Thyroid gland (tissue), 4 donors: ENCODE data around the gene SLC25A22. TPM values are rescaled to one million over a fixed set of nuclear protein-coding genes. Genes with fewer than 3 reads are reported as not detected.

Experiments
- DNase-seq, 2 donors: peaks; one replicate each; pipeline ENCODE4 v3.0.0-alpha.2; 2019
- H3K27ac ChIP-seq, 3 donors: fragments of 200-600 bp; sonication (generic); 1 replicate in 2 of 3; 2 replicates in 1 of 3; pipeline ENCODE4 v1.5.1; 2016 to 2019; ENCODE audit warnings: mild to moderate bottlenecking in 1 of 3, moderate library complexity in 1 of 3
- H3K27me3 ChIP-seq: fragments of 200-600 bp; sonication (generic); one replicate; pipeline ENCODE4 v1.5.1; 2019
- H3K36me3 ChIP-seq, 2 donors: fragments of 200-600 bp; sonication (generic); one replicate each; pipeline ENCODE4 v1.5.1; 2016 to 2019
- H3K4me1 ChIP-seq, 2 donors: fragments of 200-600 bp; sonication (generic); one replicate each; pipeline ENCODE4 v1.5.1; 2017 to 2019
- H3K4me3 ChIP-seq, 3 donors: fragments of 200-600 bp; sonication (generic); replicated peaks in 1 of 3; 1 replicate in 2 of 3; 2 replicates in 1 of 3; pipeline ENCODE4 v1.5.1; 2016; ENCODE audit warnings: mild to moderate bottlenecking in 1 of 3
- H3K9me3 ChIP-seq: fragments of 200-600 bp; sonication (generic); one replicate; pipeline ENCODE4 v1.5.1; 2017
- POLR2A ChIP-seq, 2 donors: fragments of 450-650 bp; IDR thresholded peaks; one replicate each; pipeline ENCODE4 v1.6.1; 2017; ENCODE audit warnings: antibody characterized with exemption in 2 of 2, mild to moderate bottlenecking in 2 of 2, moderate library complexity in 1 of 2
- WGBS, 2 donors: methylation state at CpG; one replicate each; pipeline ENCODE4 v1.1.5; 2017; 5-methylcytosine and 5-hydroxymethylcytosine counted together
- intact Hi-C: fragments of 100-400 bp; cut with DNase I; formaldehyde crosslinking; loops from one replicate; pipeline ENCODE4 v1.15.1; 2023
- total RNA-seq, 4 donors: library from RNA; depleted of rRNA; stranded (reverse); fragments of >200 nt; gene quantifications; one replicate each; pipeline ENCODE4 v1.2.3, GENCODE V29; 2016
- TF ChIP-seq, protein P1 (sequence below), 6 experiments: fragments of 200-600 bp in 3 of 6; fragments of 450-650 bp in 3 of 6; sonication (generic) in 3 of 6; IDR thresholded peaks; one replicate each; pipeline ENCODE4 v1.5.1; 2016 to 2019; ENCODE audit warnings: antibody characterized with exemption in 6 of 6, mild to moderate bottlenecking in 2 of 6, inconsistent platforms in 1 of 6, moderate library complexity in 1 of 6

SLC25A22 gene
- total RNA-seq, 4 donors from 2014 or later, result 5.1 to 13.1 (median 7.8) TPM

DNA sequence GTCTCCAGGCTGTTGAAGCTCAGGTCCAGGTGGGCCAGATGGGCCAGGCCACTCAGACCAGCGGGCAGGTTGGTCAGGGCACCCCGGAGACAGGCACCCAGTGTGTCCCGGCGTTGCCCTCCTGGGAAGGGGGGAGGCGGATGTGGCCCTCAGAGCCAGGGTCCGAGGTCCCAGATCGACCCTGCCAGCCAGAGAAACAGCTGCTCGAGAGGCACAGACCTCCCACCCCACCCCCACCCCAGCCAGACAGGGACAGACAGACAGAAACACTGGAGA is 5.3 kb upstream of the SLC25A22 start:
- no peak for TF ChIP-seq POLR2A (IDR thresholded peaks at IDR 0.05)
- TF ChIP-seq, protein P1, sequence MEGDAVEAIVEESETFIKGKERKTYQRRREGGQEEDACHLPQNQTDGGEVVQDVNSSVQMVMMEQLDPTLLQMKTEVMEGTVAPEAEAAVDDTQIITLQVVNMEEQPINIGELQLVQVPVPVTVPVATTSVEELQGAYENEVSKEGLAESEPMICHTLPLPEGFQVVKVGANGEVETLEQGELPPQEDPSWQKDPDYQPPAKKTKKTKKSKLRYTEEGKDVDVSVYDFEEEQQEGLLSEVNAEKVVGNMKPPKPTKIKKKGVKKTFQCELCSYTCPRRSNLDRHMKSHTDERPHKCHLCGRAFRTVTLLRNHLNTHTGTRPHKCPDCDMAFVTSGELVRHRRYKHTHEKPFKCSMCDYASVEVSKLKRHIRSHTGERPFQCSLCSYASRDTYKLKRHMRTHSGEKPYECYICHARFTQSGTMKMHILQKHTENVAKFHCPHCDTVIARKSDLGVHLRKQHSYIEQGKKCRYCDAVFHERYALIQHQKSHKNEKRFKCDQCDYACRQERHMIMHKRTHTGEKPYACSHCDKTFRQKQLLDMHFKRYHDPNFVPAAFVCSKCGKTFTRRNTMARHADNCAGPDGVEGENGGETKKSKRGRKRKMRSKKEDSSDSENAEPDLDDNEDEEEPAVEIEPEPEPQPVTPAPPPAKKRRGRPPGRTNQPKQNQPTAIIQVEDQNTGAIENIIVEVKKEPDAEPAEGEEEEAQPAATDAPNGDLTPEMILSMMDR (IDR thresholded peaks at IDR 0.05), result no peak
- DNase-seq, result no peak
- Histone ChIP-seq H3K4me3 (no peak overlapping the region), H3K36me3 (no peaks in the 10 kb centered on the region), H3K27me3 (no peaks in the 10 kb centered on the region), H3K9me3 (no peaks in the 10 kb centered on the region), H3K27ac (no peak overlapping the region), H3K4me1 (peaks cover 18 to 22% of the 10 kb centered on the region in 2 donors)
- WGBS, 2 donors, result 87% methylated on average over 6 of the region's 8 CpGs; no CpG with 5 or more reads in 1 of the 2 donors
- intact Hi-C loops, result no loop called here

DNA sequence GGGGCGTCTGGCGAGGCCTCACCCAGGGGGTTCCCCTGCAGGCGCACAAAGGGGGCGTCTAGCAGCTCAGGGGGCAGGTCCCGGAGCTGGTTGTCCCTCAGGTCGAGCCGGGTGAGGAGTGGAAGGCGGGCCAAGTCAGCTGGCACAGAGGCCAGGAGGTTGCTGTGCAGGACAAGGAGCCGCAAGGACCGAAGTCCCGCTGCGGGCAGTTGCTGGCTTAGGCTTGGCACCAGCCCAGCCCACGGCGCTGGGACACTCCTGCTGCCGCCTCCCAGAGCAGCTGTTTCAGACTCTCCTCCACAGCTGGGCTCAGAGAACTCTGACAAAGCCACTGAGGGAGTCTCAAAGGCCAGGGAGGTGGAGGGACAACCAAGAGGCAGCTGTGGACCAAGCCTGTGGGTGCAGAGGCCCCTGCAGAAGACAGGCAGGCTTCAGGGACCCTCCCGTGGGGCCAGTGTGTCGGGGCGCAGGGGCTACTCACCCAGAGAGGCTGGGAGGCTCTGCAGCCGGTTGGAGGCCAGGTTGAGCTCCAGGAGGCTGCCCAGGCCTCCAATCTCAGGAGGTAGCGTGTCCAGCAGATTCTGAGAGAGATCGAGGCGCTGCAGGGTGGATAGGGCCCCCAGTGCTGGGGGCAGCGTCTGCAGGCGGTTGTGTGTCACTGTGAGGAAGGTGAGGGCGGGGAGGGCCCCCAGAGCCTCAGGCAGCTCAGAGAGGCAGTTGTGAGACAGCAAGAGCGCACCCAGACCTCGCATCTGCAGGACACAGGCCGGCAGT is 4.8 kb upstream of the SLC25A22 start:
- Histone ChIP-seq H3K9me3 (no peaks in the 10 kb centered on the region), H3K4me1 (peaks cover 18 to 21% of the 10 kb centered on the region in 2 donors), H3K36me3 (no peaks in the 10 kb centered on the region), H3K4me3 (no peak overlapping the region), H3K27ac (no peak overlapping the region), H3K27me3 (no peaks in the 10 kb centered on the region)
- intact Hi-C loops, result no loop called here
- DNase-seq, result no peak
- TF ChIP-seq POLR2A (IDR thresholded peaks at IDR 0.05), result no peak
- TF ChIP-seq, protein P1 (IDR thresholded peaks at IDR 0.05), result no peak
- 92 to 95% methylated on average over 10 to 18 of the region's 28 CpGs for WGBS, 2 donors

DNA sequence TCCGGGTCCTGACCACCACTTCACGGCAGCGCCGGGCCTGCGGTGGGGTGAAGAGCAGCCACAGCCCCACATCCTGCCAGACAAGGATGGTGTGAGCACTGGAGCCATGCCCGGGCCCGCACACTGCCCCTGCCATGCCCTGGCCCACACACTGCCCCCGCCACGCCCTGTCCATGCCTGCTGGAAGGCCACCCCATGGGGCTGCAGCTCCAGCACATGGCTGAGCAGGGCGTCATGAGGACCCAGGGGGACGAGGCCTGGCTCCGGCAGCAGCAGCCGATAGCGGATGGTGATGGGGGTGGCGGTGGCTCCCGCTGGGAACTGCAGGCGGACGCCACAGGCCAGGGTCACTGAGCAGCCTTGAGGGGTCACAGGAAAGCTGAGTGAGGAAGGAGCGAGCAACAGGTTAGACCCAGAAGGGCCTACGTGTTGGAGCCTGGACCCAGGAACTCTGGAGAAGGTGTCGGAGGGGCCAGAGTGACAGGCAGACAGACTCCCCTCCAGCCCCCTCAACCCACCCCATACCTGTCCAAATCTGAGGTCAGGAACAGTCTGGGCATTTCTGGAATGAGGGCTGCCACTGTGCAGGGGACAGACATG is 4.0 kb upstream of the SLC25A22 start:
- TF ChIP-seq, protein P1 (IDR thresholded peaks at IDR 0.05), result no peak
- no peak for TF ChIP-seq POLR2A (IDR thresholded peaks at IDR 0.05)
- H3K36me3 ChIP-seq, result no peaks in the 10 kb centered on the region
- WGBS, 2 donors, result 98% methylated on average over 9 to 15 of the region's 21 CpGs
- H3K4me1 ChIP-seq, result peaks cover 20 to 22% of the 10 kb centered on the region in 2 donors
- H3K9me3 ChIP-seq, result no peaks in the 10 kb centered on the region
- intact Hi-C loops, result no loop called here
- H3K27ac ChIP-seq, result no peak overlapping the region
- H3K4me3 ChIP-seq, result no peak overlapping the region
- no peaks in the 10 kb centered on the region for H3K27me3 ChIP-seq
- no peak for DNase-seq

DNA sequence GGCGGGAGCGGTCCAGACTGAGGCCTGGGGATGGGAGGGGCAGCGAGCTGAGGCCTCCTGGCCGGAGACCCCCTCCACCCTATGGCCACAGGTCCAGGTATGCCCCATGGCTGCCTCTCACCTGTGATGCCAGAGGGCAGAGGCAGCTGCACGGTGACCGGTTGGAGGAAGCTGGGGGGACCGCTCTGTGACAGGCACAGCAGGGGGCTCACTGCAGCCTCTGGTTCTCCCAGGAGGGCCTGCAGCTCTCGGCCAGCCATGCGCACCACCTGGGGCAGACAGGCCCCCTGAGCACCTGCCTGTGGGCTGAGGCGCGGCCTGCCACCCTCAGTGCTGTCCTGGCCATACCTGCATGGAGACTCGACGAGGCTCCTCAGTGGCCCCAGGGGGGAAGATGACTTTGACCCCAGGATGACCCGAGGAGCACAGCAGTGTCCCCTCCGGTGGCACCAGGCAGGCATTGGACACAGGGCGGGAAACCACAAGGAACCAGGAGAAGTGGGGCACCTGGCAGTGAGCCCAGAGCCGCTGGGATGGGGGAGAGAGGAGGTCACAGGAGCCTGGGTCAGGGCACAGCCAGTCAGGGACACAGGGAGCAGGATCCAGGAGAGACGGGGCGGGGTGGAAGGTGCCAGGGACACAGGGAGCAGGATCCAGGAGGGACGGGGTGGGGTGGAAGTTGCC is 3.2 kb upstream of the SLC25A22 start:
- no peaks in the 10 kb centered on the region for H3K27me3 ChIP-seq
- no peak overlapping the region for H3K27ac ChIP-seq
- TF ChIP-seq POLR2A (IDR thresholded peaks at IDR 0.05), result no peak
- TF ChIP-seq, protein P1 (IDR thresholded peaks at IDR 0.05), result no peak
- no peak overlapping the region for H3K4me3 ChIP-seq
- intact Hi-C loops, result no loop called here
- H3K9me3 ChIP-seq, result no peaks in the 10 kb centered on the region
- no peaks in the 10 kb centered on the region for H3K36me3 ChIP-seq
- DNase-seq, result no peak
- peaks cover 29 to 31% of the 10 kb centered on the region in 2 donors for H3K4me1 ChIP-seq
- 91 to 92% methylated on average over 11 to 14 of the region's 20 CpGs for WGBS, 2 donors

DNA sequence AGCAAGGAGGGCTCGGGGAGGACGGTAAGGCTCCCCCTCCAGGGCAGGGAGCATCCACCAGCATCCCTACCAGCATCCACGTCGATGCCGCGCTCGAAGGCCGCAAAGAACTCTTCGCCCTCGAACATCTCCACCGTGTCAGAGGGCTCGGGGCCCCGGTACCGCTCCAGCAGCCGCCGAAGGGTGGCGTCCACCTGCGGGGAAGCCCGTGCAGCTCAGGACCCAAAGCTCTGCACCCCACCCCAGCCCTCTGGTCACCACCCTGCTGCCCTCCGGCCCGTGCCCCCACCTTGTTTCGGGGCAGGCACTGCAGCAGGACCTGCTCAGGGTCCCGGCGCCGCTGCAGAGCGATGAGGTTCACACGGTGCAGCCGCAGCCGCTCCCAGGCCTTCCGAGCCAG is 2.4 kb upstream of the SLC25A22 start:
- H3K4me1 ChIP-seq, result peaks cover 32 to 35% of the 10 kb centered on the region in 2 donors
- intact Hi-C loops, result no loop called here

More for the DNA sequence above, 2.4 kb upstream of the SLC25A22 start:
- H3K27me3 ChIP-seq, result no peaks in the 10 kb centered on the region
- no peak for TF ChIP-seq POLR2A (IDR thresholded peaks at IDR 0.05)
- TF ChIP-seq, protein P1 (IDR thresholded peaks at IDR 0.05), result no peak
- no peaks in the 10 kb centered on the region for H3K36me3 ChIP-seq
- no peak overlapping the region for H3K27ac ChIP-seq
- no peak overlapping the region for H3K4me3 ChIP-seq
- no peaks in the 10 kb centered on the region for H3K9me3 ChIP-seq
- 86 to 98% methylated on average over 11 to 13 of the region's 30 CpGs for WGBS, 2 donors
- no peak for DNase-seq
